ENCODE measurements around the gene PALMD. TPM values are rescaled to one million over a fixed set of nuclear protein-coding genes. Genes with fewer than 3 reads are reported as not detected.

PALMD gene
- total RNA-seq, 2 donors from 2014 or later = 17.8 to 18.2 TPM

GRCh38 chr1:99601709-99602403, 44.1 kb upstream of the PALMD start:
- Histone ChIP-seq H3K27ac (no peak overlapping the region), H3K36me3 (no peaks in the 10 kb centered on the region), H3K4me3 (no peak overlapping the region), H3K27me3 (replicated peaks; ENCODE audit: insufficient read depth) (no peaks in the 10 kb centered on the region), H3K9me3 (no peaks in the 10 kb centered on the region), H3K4me1 (replicated peaks) (no peaks in the 10 kb centered on the region)
- intact Hi-C loops (cut with DNase I) = no loop called here
- DNase-seq (ENCODE audit: low spot score) = no peak
- 92% methylated on average over 4 of the region's 4 CpGs for WGBS
- TF ChIP-seq POLR2AphosphoS5 (IDR thresholded peaks at IDR 0.05) (no peak), CTCF (IDR thresholded peaks at IDR 0.05) (no peak), POLR2A (IDR thresholded peaks at IDR 0.05) (no peak)

- no peak for TF ChIP-seq POLR2A (IDR thresholded peaks at IDR 0.05)
- no peak for TF ChIP-seq POLR2AphosphoS5 (IDR thresholded peaks at IDR 0.05)
- no peak for TF ChIP-seq CTCF (IDR thresholded peaks at IDR 0.05)
- Histone ChIP-seq H3K9me3 (no peaks in the 10 kb centered on the region), H3K27me3 (replicated peaks; ENCODE audit: insufficient read depth) (no peaks in the 10 kb centered on the region), H3K36me3 (no peaks in the 10 kb centered on the region), H3K27ac (no peak overlapping the region), H3K4me1 (replicated peaks) (no peaks in the 10 kb centered on the region), H3K4me3 (no peak overlapping the region)
- DNase-seq (ENCODE audit: low spot score) = no peak
- WGBS = 23% methylated on average over 1 of the region's 1 CpG
- intact Hi-C loops (cut with DNase I) = no loop called here
These were observed 43.4 kb upstream of the PALMD start for GRCh38 chr1:99602404-99602969.

- no peak for TF ChIP-seq POLR2AphosphoS5 (IDR thresholded peaks at IDR 0.05)
- no peak for TF ChIP-seq POLR2A (IDR thresholded peaks at IDR 0.05)
- no peak for TF ChIP-seq CTCF (IDR thresholded peaks at IDR 0.05)
- 72% methylated on average over 1 of the region's 1 CpG for WGBS
- intact Hi-C loops (cut with DNase I) = no loop called here
These were observed 42.0 kb upstream of the PALMD start for GRCh38 chr1:99603699-99604560.

GRCh38 chr1:99606306-99606705, 39.6 kb upstream of the PALMD start:
- Histone ChIP-seq H3K27ac (no peak overlapping the region), H3K9me3 (no peaks in the 10 kb centered on the region), H3K36me3 (no peaks in the 10 kb centered on the region), H3K27me3 (replicated peaks; ENCODE audit: insufficient read depth) (no peaks in the 10 kb centered on the region), H3K4me3 (no peak overlapping the region), H3K4me1 (replicated peaks) (no peaks in the 10 kb centered on the region)
- DNase-seq (ENCODE audit: low spot score) = no peak
- no peak for TF ChIP-seq POLR2A (IDR thresholded peaks at IDR 0.05)
- no peak for TF ChIP-seq CTCF (IDR thresholded peaks at IDR 0.05)
- TF ChIP-seq POLR2AphosphoS5 (IDR thresholded peaks at IDR 0.05) = no peak
- intact Hi-C loops (cut with DNase I) = no loop called here
- 87% methylated on average over 2 of the region's 2 CpGs for whole genome bisulfite sequencing

More at GRCh38 chr1:99603699-99604560, 42.0 kb upstream of the PALMD start:
- Histone ChIP-seq H3K4me1 (replicated peaks) (no peaks in the 10 kb centered on the region), H3K27me3 (replicated peaks; ENCODE audit: insufficient read depth) (no peaks in the 10 kb centered on the region), H3K27ac (no peak overlapping the region), H3K9me3 (no peaks in the 10 kb centered on the region), H3K4me3 (no peak overlapping the region), H3K36me3 (no peaks in the 10 kb centered on the region)
- DNase-seq (ENCODE audit: low spot score) = no peak

Data from prostate gland (tissue), 2 donors.